Endothelial cell (in vitro differentiated cells): ENCODE data around the gene ANAPC2. TPM values are rescaled to one million over a fixed set of nuclear protein-coding genes. Genes with fewer than 3 reads are reported as not detected.

Experiments
- DNase-seq: peaks from one replicate; pipeline ENCODE4 v3.0.0; 2021; ENCODE audit warnings: low spot score
- H3K27ac Mint-ChIP-seq: one replicate; pipeline ENCODE4 v1.8.0; 2021; ENCODE audit warnings: mixed read lengths, inconsistent platforms; ENCODE audit not compliant: unreplicated experiment
- H3K27me3 Mint-ChIP-seq: one replicate; pipeline ENCODE4 v1.8.0; 2021; ENCODE audit warnings: mild to moderate bottlenecking, moderate library complexity, mixed read lengths, inconsistent platforms; ENCODE audit not compliant: unreplicated experiment
- H3K36me3 Mint-ChIP-seq: one replicate; pipeline ENCODE4 v1.8.0; 2021; ENCODE audit warnings: mild to moderate bottlenecking, low read depth, mixed read lengths, inconsistent platforms; ENCODE audit not compliant: unreplicated experiment
- H3K4me1 Mint-ChIP-seq: one replicate; pipeline ENCODE4 v1.8.0; 2021; ENCODE audit warnings: mild to moderate bottlenecking, mixed read lengths, inconsistent platforms; ENCODE audit not compliant: unreplicated experiment
- H3K4me3 Mint-ChIP-seq: one replicate; pipeline ENCODE4 v1.8.0; 2021; ENCODE audit warnings: mild to moderate bottlenecking, mixed read lengths, inconsistent platforms; ENCODE audit not compliant: unreplicated experiment
- H3K9me3 Mint-ChIP-seq: one replicate; pipeline ENCODE4 v1.8.0; 2021; ENCODE audit warnings: mixed read lengths, inconsistent platforms; ENCODE audit not compliant: unreplicated experiment
- total RNA-seq: library from RNA; stranded (reverse); fragmentation: NEBNext Ultra II Directional; extraction: Animal tissue kit (Norgen Biotek cat#: 25700); gene quantifications from one replicate; pipeline ENCODE4 v1.2.1, GENCODE V29; 2021; ENCODE audit not compliant: unreplicated experiment
- TF ChIP-seq, protein P1 (sequence below): fragments of 200-600 bp; sonication (generic); IDR thresholded peaks from one replicate; pipeline ENCODE4 v1.5.0; 2021; ENCODE audit warnings: antibody characterized with exemption; ENCODE audit not compliant: unreplicated experiment

Gene ANAPC2
- total RNA-seq, 1 donor from 2014 or later = 76.8 TPM

DNA sequence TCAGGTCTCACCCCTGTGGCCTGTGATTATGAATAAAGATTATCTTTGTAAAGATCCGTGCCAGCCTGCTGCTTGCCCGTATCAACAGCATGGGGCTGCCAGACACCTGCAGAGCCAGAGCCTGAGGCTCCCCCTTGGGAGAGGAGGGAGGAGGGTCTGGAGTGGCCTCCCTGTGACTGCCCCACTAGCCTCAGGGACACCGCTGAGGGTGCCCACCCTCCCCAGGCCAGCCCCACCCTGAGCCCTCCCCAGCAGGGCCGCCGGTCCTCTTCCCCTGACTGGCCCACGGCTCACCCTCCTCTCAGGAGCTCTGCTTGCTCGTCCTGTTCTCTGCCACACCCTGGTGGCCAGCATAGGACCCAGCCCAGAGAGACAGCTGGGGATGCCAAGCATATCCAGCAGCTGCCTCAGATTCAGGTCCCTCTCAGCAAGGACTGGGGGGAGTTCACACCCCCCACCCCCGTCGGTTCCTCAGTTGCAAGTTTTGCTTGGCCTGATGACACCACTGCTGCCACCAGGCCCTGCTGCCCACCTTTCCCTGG lies 2.0 kb upstream of the ANAPC2 start:
- Mint-ChIP-seq H3K4me1 (peaks cover 11% of the 10 kb centered on the region), H3K27ac (no peak overlapping the region), H3K9me3 (no peaks in the 10 kb centered on the region), H3K4me3 (no peak overlapping the region), H3K27me3 (peaks cover 8% of the 10 kb centered on the region), H3K36me3 (no peaks in the 10 kb centered on the region)
- TF ChIP-seq, protein P1, sequence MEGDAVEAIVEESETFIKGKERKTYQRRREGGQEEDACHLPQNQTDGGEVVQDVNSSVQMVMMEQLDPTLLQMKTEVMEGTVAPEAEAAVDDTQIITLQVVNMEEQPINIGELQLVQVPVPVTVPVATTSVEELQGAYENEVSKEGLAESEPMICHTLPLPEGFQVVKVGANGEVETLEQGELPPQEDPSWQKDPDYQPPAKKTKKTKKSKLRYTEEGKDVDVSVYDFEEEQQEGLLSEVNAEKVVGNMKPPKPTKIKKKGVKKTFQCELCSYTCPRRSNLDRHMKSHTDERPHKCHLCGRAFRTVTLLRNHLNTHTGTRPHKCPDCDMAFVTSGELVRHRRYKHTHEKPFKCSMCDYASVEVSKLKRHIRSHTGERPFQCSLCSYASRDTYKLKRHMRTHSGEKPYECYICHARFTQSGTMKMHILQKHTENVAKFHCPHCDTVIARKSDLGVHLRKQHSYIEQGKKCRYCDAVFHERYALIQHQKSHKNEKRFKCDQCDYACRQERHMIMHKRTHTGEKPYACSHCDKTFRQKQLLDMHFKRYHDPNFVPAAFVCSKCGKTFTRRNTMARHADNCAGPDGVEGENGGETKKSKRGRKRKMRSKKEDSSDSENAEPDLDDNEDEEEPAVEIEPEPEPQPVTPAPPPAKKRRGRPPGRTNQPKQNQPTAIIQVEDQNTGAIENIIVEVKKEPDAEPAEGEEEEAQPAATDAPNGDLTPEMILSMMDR = no peak
- DNase-seq = no peak

DNA sequence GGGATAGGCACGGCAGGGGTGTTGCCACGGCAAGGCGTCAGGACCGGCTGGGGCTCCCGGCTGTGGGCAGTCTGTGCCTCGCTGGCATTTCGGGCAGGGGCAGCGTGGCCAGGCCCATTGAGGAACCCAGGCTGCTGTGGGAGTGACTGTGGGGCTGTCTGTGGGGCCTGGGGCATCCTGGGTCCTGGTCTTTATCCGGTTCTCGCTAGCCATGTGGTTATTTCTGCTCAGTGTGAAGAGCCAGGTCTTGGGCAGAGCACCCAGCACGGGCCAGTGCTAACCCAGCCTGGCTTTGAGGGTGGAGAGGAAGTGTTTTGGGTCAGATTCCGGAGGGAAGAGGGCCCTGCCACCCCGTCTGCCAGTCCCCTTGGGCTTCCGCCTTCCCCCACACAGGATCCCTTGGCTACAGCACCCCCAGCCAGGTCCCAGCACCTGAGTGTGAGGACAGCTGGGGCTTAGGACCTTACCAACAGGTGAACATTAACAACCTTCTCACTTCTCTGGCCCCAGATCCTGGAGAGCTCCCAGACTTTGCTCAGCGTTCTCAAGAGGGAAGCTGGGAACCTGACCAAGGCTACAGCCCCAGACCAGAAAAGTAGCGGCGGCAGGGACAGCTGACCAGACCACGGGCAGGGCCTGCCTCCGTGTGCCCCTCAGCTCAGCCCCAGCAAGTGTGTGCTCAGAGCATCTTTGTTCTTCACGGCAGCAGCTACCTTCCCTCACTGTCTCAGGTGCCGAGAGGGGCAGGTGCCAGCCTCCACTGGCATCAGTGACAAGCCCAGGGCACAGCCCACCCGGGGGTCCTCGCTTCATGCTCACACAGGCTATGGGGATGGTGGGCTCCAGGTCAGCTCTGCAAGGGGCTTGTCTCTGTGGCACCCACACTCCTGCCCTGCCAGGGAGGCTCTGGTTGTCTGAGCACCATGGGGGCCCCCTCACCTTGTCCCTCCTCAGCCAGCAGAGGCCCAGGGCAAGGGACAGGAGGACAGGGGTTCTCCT lies 1.2 kb upstream of the ANAPC2 start:
- peaks cover 11% of the 10 kb centered on the region for H3K4me1 Mint-ChIP-seq
- peaks cover 9% of the 10 kb centered on the region for H3K27me3 Mint-ChIP-seq
- DNase-seq = no peak
- peak overlapping the region; percentile 96 for H3K4me3 Mint-ChIP-seq
- no peaks in the 10 kb centered on the region for H3K9me3 Mint-ChIP-seq
- peaks cover under 1% of the 10 kb centered on the region for H3K36me3 Mint-ChIP-seq
- TF ChIP-seq, protein P1 = no peak
- H3K27ac Mint-ChIP-seq = peak overlapping the region; percentile 57

DNA sequence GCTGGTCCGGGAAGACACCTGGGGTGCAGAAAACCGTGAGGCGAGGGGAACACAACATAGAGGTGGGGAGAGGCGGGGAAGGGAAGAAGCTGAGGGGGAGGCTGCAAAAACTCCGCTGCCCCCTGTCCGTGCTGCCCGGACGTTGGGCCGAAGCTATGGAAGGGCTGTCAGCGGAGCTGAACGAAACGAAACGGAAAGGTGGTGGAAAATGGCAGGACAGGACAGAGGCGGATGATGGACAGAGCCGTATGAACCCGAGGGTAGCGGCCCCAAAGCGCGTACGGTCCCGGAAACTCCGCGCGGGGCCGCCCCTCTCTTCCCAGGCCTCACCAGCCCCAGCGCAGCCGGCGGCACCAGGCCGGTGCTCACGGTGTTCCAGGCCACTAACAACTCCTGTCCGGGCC lies 272 bp downstream of the ANAPC2 start:
- Mint-ChIP-seq H3K4me3 (peak overlapping the region; percentile 94), H3K27me3 (peaks cover 9% of the 10 kb centered on the region), H3K36me3 (peaks cover 7% of the 10 kb centered on the region), H3K9me3 (no peaks in the 10 kb centered on the region), H3K4me1 (peaks cover 11% of the 10 kb centered on the region), H3K27ac (no peak overlapping the region)
- TF ChIP-seq, protein P1 = no peak
- DNase-seq = no peak

DNA sequence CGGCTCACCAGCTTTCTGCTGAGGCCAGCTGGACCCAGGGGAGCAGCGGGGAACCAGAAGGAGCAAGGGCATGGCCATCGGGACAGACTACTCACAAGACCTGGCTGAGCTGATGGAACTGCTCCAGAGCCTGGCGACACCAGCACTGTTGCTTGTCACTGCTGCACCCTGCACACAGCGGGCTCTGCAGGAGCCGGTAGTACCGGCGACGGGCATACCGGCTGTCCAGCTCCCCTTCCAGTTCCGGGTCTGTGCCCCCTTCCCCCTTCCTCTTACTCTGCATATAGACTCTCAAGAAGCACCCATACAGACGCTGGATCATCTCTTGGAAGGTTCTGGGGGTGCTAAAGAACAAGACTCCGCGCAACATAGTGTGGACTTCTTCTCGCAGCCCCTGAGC lies 974 bp downstream of the ANAPC2 start:
- Mint-ChIP-seq H3K27me3 (peaks cover 8% of the 10 kb centered on the region), H3K27ac (peak overlapping the region; percentile 30), H3K4me3 (peak overlapping the region; percentile 94), H3K9me3 (no peaks in the 10 kb centered on the region), H3K4me1 (peaks cover 11% of the 10 kb centered on the region), H3K36me3 (peaks cover 7% of the 10 kb centered on the region)
- no peak for DNase-seq
- TF ChIP-seq, protein P1 = no peak

DNA sequence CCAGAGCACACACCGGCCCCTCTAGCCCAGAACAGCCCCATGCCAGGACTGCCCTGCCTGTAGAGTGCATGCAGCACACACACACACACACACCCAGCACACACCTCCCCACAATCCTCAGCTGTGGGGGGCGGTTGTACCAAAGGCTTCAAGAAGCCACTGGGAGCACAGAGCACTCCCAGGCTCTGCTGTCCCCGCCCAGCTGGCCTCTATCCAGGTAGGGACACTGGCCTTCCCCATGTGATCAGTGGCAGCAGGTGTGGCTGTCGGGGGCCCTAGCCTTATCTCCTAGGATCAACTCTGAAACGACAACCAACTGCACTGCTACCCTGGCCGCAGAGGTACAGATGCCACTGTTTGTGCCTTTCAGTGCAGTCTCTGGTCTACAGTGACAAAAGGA lies 2.0 kb downstream of the ANAPC2 start:
- TF ChIP-seq, protein P1 = no peak
- H3K36me3 Mint-ChIP-seq = peaks cover 11% of the 10 kb centered on the region
- no peak for DNase-seq
- peak overlapping the region; percentile 94 for H3K4me3 Mint-ChIP-seq
- H3K9me3 Mint-ChIP-seq = no peaks in the 10 kb centered on the region
- peak overlapping the region; percentile 38 for H3K27ac Mint-ChIP-seq
- H3K27me3 Mint-ChIP-seq = peaks cover 7% of the 10 kb centered on the region
- H3K4me1 Mint-ChIP-seq = peaks cover 11% of the 10 kb centered on the region
